ENCODE measurements around the gene PROX1. TPM values are rescaled to one million over a fixed set of nuclear protein-coding genes. Genes with fewer than 3 reads are reported as not detected.

Gene PROX1
- total and polyA plus RNA-seq, 9 of the 15 experiments (the other 6 are each of a cell fraction or from before 2014, with no cell fraction given), result 0.14 to 0.22 TPM; not detected in 7

GRCh38 chr1:213951876-213952275 lies 35.9 kb upstream of the PROX1 start:
- H3K4me2 ChIP-seq (ENCODE audit: insufficient read depth, low read length), result no peak overlapping the region
- in situ Hi-C loops (cut with MboI) (no loop called here), intact Hi-C loops (cut with micrococcal nuclease) (no loop called here)
- ATAC-seq, result no peak
- FAIRE-seq, result no peak
- WGBS (ENCODE audit: insufficient coverage, low coverage, missing lambda C conversion rate), result 1% methylated on average over 5 of the region's 5 CpGs
- no peaks in the 10 kb centered on the region for H3K9me1 ChIP-seq (ENCODE audit: control insufficient read depth, insufficient read depth, low read length)
- no peaks in the 10 kb centered on the region for H3K36me3 ChIP-seq (ENCODE audit: control insufficient read depth, insufficient read depth, low read length)
- no peaks in the 10 kb centered on the region for H3K79me2 ChIP-seq (ENCODE audit: control insufficient read depth, insufficient read depth, low read length)
- no peak overlapping the region for H3K9ac ChIP-seq (ENCODE audit: insufficient read depth in 1 of 2, low read depth in 2 of 2, low read length in 2 of 2)
- no TSS peak for BruUV-seq (replicated peaks)
- no peaks in the 10 kb centered on the region for H3K4me1 ChIP-seq (replicated peaks in 1 of 2; ENCODE audit: control insufficient read depth in 2 of 2, insufficient read depth in 2 of 2, low read length in 2 of 2)
- no peak overlapping the region for H3K4me3 ChIP-seq
- no peaks in the 10 kb centered on the region; a peak in 3 of 5 replicates for H3K27me3 ChIP-seq (ENCODE audit: control insufficient read depth in 2 of 2, insufficient read depth in 2 of 2, low read length in 2 of 2)
- DNase-seq (ENCODE audit: extremely low read depth in 1 of 4, low spot score in 3 of 4), result no peak
- H3K27ac ChIP-seq (ENCODE audit: extremely low read depth, low read depth, low read length), result no peak overlapping the region
- POLR2A ChIA-PET, result no interaction called here
- no peaks in the 10 kb centered on the region; the same call in 1 of the 2 replicates for H4K20me1 ChIP-seq (replicated peaks; ENCODE audit: control insufficient read depth, insufficient read depth, low read length)
- H3K9me3 ChIP-seq (replicated peaks; ENCODE audit: control insufficient read depth, insufficient read depth, low read depth, low read length), result no peaks in the 10 kb centered on the region
- no peak overlapping the region for H2AFZ ChIP-seq (ENCODE audit: low read depth, low read length)
- CTCF ChIA-PET (ENCODE audit: low intra/inter-chr PET ratio), result no interaction called here
- TF ChIP-seq CTCF (IDR thresholded peaks at IDR 0.05 in 2 of 3, conservative IDR thresholded peaks at IDR 0.05 in 1 of 3; ENCODE audit: insufficient read depth in 2 of 3, low read depth in 1 of 3, low read length in 3 of 3), result no peak
- TF ChIP-seq GTF2E2 (tag; IDR thresholded peaks at IDR 0.05), result no peak
- TF ChIP-seq CHAMP1 (IDR thresholded peaks at IDR 0.05), result no peak
- no peak for TF ChIP-seq L3MBTL2 (IDR thresholded peaks at IDR 0.05)
- no peak for TF ChIP-seq HMGN3 (IDR thresholded peaks at IDR 0.05; ENCODE audit: borderline replicate concordance, extremely low read depth, insufficient read length, low read depth, low read length)
- no peak for TF ChIP-seq POLR2G (IDR thresholded peaks at IDR 0.05; ENCODE audit: low read depth, low read length)
- TF ChIP-seq LCOR (CRISPR knock-in tag; IDR thresholded peaks at IDR 0.05), result no peak
- TF ChIP-seq ZNF668 (CRISPR knock-in tag; IDR thresholded peaks at IDR 0.05), result no peak
- no peak for TF ChIP-seq ZNF184 (CRISPR knock-in tag; IDR thresholded peaks at IDR 0.05)
- TF ChIP-seq HMBOX1 (IDR thresholded peaks at IDR 0.05), result no peak
- no peak for TF ChIP-seq KDM5B (IDR thresholded peaks at IDR 0.05; ENCODE audit: insufficient replicate concordance, low read depth, low read length)
- TF ChIP-seq E2F4 (CRISPR knock-in tag; IDR thresholded peaks at IDR 0.05; ENCODE audit: low read depth), result no peak
- no peak for TF ChIP-seq BMI1 (IDR thresholded peaks at IDR 0.05; ENCODE audit: low read length)
- no peak for TF ChIP-seq ZNF551 (CRISPR knock-in tag; IDR thresholded peaks at IDR 0.05)
- no peak for TF ChIP-seq ARID3A (IDR thresholded peaks at IDR 0.05; ENCODE audit: borderline replicate concordance, low read depth, low read length)

All from K562 (cell line).